HUES48 (cell line): ENCODE data around the gene GH1.
"Not testable (repeated sequence)": the region's sequence is repeated elsewhere in the genome, so short reads cannot be mapped to it uniquely, and the experiment has no call there.

ENCODE experiments used
- H3K27ac ChIP-seq: one replicate; pipeline ENCODE4 v1.7.0; 2013; ENCODE audit warnings: low read depth, low read length, inconsistent platforms
- H3K27me3 ChIP-seq: 2 replicates; pipeline ENCODE4 v1.6.1; 2013; ENCODE audit warnings: mild to moderate bottlenecking, low read length; ENCODE audit not compliant: control insufficient read depth, insufficient read depth
- H3K36me3 ChIP-seq: 2 replicates; pipeline ENCODE4 v1.6.1; 2013; ENCODE audit warnings: low read length; ENCODE audit not compliant: control insufficient read depth, insufficient read depth
- H3K4me1 ChIP-seq: 2 replicates; pipeline ENCODE4 v1.6.1; 2013; ENCODE audit warnings: mild to moderate bottlenecking, low read length; ENCODE audit not compliant: control insufficient read depth, insufficient read depth
- H3K4me3 ChIP-seq: 2 replicates; pipeline ENCODE4 v1.5.1; 2013; ENCODE audit warnings: mild to moderate bottlenecking, low read depth, low read length
- H3K9ac ChIP-seq: 2 replicates; pipeline ENCODE4 v1.6.1; 2013; ENCODE audit warnings: mild to moderate bottlenecking, low read depth, low read length, moderate library complexity
- H3K9me3 ChIP-seq: 2 replicates; pipeline ENCODE4 v1.6.1; 2013; ENCODE audit warnings: low read length; ENCODE audit not compliant: control insufficient read depth, insufficient read depth

GH1 gene

DNA sequence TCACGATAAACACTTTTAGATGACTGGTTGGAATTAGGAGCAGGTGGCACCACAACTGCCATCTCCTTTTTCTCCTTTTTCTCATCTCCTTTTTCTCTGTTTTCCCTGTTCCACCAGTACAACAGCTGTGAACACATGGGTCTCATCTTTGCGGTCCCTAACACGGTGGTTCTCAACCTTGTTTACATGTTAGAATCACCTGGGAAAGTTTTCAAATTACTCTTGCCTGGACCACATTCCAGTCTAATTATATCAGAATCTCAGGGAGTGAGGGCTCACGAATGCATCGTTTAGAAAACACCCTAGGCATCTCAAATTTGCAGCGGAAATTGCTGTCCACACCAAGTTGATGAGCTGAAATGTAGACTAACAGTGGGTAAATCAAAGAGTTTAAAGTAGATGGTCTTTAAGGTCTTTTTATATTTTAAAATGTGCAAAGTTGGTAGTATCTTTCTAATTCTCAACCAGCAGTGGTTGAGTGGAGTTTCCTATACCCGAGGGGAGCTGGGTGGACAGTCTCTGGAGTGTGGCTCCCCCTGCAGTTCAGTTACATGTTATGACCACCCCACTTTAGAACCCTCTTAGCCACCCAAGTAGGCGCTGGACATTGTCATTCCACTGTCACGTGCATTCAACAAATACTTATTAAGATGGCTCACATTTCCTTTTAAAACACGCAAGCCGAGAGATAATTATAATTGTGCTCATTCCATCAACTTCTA is 26.2 kb downstream of the GH1 start:
- H3K36me3 ChIP-seq, H3K4me1 ChIP-seq, H3K27me3 ChIP-seq, H3K9ac ChIP-seq, H3K4me3 ChIP-seq, H3K27ac ChIP-seq, H3K9me3 ChIP-seq: not testable (repeated sequence)

DNA sequence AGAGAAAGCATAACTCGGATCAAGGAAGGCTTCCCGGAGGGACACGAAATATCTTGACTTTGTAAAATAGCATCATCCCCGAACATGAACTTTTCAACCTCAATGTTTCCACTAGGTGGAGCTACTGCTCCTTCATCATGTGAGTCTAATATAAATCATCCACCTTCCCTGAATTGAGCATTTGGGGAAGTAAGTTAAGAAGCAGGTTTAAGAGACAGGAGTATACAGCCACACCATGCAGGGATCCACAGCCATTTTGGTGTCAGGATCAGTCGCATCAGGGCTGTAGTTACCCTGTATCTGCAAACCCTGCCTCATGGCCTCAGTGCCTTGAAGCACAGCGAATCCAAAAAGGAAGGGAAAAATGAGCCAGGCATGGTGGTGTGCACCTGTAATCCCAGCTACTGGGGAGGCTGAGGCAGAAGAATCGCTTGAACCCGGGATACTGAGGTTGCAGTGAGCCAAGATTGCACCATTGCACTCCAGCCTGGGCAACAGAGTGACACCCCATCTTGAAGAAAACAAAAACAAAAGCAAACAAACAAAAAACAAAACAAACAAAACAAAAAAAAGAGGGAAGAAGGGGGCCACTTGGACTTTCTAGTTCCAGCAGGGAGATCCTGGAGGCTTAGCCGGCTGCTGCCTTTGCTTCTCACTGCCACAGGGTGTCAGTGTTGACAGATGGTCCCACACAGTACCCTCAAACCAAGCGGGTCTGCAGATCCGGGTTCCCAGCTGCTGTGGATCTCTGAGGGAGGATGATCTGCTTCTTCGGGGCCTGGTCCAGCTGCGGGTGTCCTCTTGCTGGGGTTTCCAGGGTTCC is 29.4 kb downstream of the GH1 start:
- not testable (repeated sequence) for H3K36me3 ChIP-seq, H3K4me1 ChIP-seq, H3K9me3 ChIP-seq, H3K27me3 ChIP-seq, H3K27ac ChIP-seq, H3K4me3 ChIP-seq, H3K9ac ChIP-seq

DNA sequence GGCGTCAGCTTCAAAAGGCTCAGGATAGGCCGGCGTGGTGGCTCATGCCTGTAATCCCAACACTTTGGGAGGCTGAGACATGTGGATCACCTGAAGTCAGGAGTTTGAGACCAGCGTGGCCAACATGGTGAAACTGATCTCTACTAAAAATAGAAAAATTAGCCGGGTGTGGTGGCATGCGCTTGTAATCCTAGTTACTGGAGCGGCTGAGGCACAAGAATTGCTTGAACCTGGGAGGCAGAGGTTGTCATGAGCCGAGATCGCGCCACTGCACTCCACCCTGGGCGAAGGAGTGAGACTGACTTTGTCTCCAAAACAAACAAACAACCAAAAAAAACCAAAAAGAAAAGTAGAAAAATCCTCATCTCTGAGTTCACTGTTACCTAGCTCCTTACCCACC is 33.5 kb downstream of the GH1 start:
- not testable (repeated sequence) for H3K9ac ChIP-seq, H3K4me1 ChIP-seq, H3K4me3 ChIP-seq

DNA sequence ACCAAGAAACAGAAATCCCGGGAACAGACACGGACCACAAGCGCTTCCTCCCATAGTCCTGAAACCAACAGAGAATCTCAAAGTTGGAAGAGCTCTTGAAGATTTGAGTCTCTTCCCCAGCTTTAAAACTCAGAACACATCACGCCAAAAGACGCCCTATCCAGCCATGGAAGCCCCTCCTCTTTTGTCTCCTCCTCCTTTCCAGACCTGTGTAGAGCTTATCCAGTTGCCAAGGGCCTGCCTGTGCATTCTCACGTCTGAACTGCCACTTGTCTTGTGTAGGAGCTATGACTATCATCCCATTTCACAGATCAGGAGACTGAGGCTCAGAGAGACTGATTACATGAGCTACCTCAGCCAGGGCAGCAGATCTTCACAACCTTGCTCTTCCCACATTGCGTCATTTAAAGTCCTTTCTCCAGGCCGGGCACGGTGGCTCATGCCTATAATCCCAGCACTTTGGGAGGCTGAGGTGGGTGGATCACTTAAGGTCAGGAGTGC is 36.0 kb downstream of the GH1 start:
- not testable (repeated sequence) for H3K27ac ChIP-seq, H3K4me3 ChIP-seq, H3K36me3 ChIP-seq, H3K4me1 ChIP-seq, H3K9ac ChIP-seq, H3K9me3 ChIP-seq, H3K27me3 ChIP-seq

More for the DNA sequence above, 33.5 kb downstream of the GH1 start:
- H3K27ac ChIP-seq, H3K9me3 ChIP-seq, H3K36me3 ChIP-seq, H3K27me3 ChIP-seq: not testable (repeated sequence)

DNA sequence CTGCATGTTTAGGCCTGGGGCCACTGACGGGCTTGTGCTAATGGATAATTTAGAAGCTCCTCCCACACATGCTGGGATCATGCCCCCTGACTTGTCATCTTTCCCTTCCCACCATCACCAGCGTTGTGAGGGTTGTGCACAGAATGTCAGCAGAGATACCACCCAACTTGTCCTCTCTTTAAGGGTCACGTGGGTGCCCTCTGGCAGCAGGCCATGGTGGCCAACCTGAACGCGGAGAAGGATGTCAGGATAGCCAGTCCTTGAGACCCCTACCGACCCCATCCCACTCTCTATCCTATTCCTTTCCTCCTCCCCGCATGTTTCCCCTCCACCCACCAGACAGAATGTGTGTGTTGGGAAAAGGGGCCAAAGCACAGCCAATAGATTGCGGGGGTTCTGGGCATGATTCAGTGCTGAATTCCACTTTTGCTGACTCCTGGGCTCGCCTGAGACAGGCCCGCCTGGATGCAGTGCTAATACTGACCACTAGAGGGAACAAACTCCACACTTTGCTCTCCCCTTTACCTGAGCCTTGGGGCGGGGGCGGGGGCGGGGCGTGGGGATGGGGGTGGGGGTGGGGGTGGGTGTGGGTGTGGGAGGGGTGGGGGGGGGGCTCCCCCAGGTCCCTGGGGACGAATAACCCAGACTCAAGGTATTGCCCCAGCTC is 36.6 kb downstream of the GH1 start, which contains the start of gene GH2:
Gene GH2 (minus strand): TSS at position 10 of the 667 bp plus-strand sequence. CDS start 143 bp downstream, outside the sequence.
- peaks cover 4% of the 10 kb centered on the region; the same call in 1 of the 2 replicates for H3K4me1 ChIP-seq
- H3K27me3 ChIP-seq: no peaks in the 10 kb centered on the region
- no peak within 1 kb of the TSS for H3K9ac ChIP-seq
- H3K9me3 ChIP-seq: no peaks in the 10 kb centered on the region
- H3K4me3 ChIP-seq: no peak within 1 kb of the TSS
- H3K27ac ChIP-seq: no peak within 1 kb of the TSS
- H3K36me3 ChIP-seq: no peaks in the 10 kb centered on the region

DNA sequence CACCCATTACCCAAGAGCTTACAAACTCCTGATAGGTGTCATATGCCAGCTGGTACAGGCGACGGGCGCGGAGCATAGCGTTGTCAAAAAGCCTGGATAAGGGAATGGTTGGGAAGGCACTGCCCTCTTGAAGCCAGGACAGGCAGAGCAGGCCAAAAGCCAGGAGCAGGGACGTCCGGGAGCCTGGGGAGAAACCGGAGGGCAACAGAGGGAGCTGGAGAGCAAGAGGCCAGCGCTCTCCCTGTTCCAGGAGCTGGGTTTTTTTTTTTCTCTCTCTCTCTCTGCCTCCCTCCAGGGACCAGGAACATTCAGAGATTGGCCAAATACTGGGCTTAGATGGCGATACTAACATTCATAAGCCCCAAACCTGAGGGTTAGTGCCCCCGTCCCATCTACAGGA is 37.3 kb downstream of the GH1 start:
- H3K9ac ChIP-seq, H3K4me1 ChIP-seq, H3K4me3 ChIP-seq, H3K36me3 ChIP-seq, H3K9me3 ChIP-seq, H3K27me3 ChIP-seq, H3K27ac ChIP-seq: not testable (repeated sequence)

DNA sequence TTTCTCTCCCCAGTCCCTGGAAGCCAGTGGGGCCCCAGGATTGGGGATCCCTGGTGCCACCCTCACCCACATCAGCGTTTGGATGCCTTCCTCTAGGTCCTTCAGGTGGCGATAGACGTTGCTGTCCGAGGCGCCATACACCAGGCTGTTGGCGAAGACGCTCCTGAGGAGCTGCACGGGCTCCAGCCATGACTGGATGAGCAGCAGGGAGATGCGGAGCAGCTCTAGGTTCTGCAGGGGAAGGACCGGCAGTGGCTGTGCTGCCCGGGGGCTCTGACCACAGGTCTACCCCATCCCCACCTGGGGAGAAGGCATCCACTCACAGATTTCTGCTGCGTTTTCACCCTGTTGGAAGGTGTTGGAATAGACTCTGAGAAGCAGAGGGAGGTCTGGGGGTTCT is 37.9 kb downstream of the GH1 start:
- H3K9ac ChIP-seq: no peak overlapping the region
- H3K27ac ChIP-seq: no peak overlapping the region
- H3K27me3 ChIP-seq: no peaks in the 10 kb centered on the region
- peaks cover 4% of the 10 kb centered on the region; the same call in 1 of the 2 replicates for H3K4me1 ChIP-seq
- H3K36me3 ChIP-seq: no peaks in the 10 kb centered on the region
- no peak overlapping the region for H3K4me3 ChIP-seq
- no peaks in the 10 kb centered on the region for H3K9me3 ChIP-seq

DNA sequence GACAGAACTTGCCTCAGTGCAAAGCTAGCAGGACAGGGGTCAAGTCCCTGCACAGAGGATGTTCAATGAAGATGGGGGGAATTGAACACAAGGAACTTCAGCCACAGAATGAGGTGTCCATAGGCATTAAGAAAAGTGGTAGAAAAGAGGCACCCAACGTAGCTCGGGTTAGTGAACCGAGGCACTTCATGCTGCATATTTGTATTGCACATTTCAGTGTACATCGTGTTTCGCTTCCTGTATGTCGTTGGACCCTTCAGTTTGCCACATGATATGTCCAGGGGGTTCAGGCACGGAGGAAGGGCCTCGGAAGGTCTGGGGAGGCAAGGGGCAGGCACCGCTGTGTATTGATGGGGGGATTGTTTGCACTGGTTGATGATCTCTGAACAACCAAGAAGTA is 40.2 kb downstream of the GH1 start:
- not testable (repeated sequence) for H3K36me3 ChIP-seq, H3K27me3 ChIP-seq, H3K4me1 ChIP-seq, H3K4me3 ChIP-seq, H3K27ac ChIP-seq, H3K9ac ChIP-seq, H3K9me3 ChIP-seq

DNA sequence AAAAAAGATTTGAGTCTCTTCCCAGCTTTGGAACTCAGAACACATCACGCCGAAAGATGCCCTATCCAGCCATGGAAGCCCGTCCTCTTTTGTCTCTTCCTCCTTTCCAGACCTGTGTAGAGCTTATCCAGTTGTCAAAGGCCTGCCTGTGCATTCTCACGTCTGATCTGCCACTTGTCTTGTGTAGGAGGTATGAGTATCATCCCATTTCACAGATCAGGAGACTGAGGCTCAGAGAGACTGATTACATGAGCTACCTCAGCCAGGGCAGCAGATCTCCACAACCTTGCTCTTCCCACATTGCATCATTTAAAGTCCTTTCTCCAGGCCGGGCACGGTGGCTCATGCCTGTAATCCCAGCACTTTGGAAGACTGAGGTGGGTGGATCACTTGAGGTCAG is 43.9 kb downstream of the GH1 start:
- H3K36me3 ChIP-seq, H3K9ac ChIP-seq, H3K27me3 ChIP-seq, H3K9me3 ChIP-seq, H3K4me3 ChIP-seq, H3K4me1 ChIP-seq, H3K27ac ChIP-seq: not testable (repeated sequence)

DNA sequence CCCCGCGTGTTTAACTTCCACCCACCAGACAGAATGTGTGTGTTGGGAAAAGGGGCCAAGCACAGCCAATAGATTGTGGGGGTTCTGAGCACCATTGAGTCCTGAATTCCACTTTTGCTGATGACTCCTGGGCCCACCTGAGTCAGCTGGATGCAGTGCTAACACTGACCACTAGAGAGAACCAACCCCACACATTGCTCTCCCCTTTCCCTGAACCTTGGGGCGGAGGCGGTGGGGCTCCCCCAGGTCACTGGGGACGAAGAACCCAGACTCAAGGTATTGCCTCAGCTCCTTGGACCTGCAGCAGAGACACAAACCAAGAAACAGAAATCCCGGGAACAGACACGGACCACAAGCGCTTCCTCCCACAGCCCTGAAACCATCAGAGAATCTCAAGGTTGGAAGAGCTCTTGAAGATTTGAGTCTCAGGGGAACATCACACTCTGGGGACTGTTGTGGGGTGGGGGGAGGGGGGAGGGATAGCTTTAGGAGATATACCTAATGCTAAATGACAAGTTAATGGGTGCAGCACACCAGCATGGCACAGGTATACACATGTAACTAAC is 44.5 kb downstream of the GH1 start:
- H3K36me3 ChIP-seq, H3K9ac ChIP-seq, H3K4me3 ChIP-seq, H3K27ac ChIP-seq, H3K4me1 ChIP-seq, H3K27me3 ChIP-seq, H3K9me3 ChIP-seq: not testable (repeated sequence)

DNA sequence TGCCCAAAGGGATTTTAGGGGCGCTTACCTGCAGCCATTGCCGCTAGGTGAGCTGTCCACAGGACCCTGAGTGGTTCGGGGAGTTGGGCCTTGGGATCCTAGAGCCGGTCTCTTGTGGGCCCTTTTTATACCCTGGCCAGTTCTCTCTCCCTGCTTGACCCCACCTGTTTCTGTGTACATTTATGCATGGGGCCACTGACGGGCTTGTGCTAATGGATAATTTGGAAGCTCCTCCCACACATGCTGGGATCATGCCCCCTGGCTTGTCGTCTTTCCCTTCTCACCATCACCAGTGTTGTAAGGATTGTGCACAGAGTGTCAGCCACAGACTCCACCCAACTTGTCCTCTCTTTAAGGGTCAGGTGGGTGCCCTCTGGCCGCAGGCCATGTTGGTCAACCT is 45.1 kb downstream of the GH1 start, which contains the start of gene CSH2:
Gene CSH2 (minus strand): TSS at position 101 of the 400 bp plus-strand sequence. CDS start 63 bp downstream, at position 38.
- not testable (repeated sequence) for H3K9ac ChIP-seq, H3K4me3 ChIP-seq, H3K36me3 ChIP-seq, H3K4me1 ChIP-seq, H3K9me3 ChIP-seq, H3K27ac ChIP-seq, H3K27me3 ChIP-seq
